ENCODE results near the gene WRAP73. TPM values are rescaled to one million over a fixed set of nuclear protein-coding genes. Genes with fewer than 3 reads are reported as not detected.

The WRAP73 gene
- total RNA-seq, 2 donors from 2014 or later = 22.1 to 24.9 TPM

DNA sequence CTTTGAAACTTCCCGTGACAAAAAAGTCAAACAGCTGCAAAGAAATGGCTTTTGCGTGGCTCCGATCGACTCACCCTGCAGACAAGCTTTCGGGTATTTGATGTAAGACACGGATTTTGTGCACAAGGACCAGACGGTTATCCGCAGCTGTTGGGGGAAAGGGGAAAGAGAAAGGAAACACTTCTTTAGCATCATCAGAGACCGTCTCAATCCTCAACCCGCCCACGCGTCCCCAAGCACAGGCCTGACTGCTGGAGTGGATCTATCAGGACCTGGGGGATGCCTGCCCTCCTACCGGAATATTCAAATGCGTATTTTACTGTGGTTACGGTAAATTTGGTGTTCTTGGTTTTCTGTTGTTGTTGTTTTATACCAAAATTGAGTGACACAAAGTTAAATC is 11.2 kb downstream of the WRAP73 start:
- no peak overlapping the region for H3K27ac ChIP-seq
- DNase-seq (ENCODE audit: low spot score) (no peak), ATAC-seq (ENCODE audit: insufficient number of reproducible peaks, low FRiP score, low read depth) (no peak)
- no peaks in the 10 kb centered on the region for H3K27me3 ChIP-seq (replicated peaks; ENCODE audit: insufficient read depth)
- peaks cover 65% of the 10 kb centered on the region for H3K36me3 ChIP-seq
- H3K9me3 ChIP-seq = no peaks in the 10 kb centered on the region
- no peak overlapping the region for H3K4me3 ChIP-seq
- no peaks in the 10 kb centered on the region for H3K4me1 ChIP-seq (ENCODE audit: control insufficient read depth in 1 of 2, low read depth in 2 of 2)
- TF ChIP-seq, protein P1, sequence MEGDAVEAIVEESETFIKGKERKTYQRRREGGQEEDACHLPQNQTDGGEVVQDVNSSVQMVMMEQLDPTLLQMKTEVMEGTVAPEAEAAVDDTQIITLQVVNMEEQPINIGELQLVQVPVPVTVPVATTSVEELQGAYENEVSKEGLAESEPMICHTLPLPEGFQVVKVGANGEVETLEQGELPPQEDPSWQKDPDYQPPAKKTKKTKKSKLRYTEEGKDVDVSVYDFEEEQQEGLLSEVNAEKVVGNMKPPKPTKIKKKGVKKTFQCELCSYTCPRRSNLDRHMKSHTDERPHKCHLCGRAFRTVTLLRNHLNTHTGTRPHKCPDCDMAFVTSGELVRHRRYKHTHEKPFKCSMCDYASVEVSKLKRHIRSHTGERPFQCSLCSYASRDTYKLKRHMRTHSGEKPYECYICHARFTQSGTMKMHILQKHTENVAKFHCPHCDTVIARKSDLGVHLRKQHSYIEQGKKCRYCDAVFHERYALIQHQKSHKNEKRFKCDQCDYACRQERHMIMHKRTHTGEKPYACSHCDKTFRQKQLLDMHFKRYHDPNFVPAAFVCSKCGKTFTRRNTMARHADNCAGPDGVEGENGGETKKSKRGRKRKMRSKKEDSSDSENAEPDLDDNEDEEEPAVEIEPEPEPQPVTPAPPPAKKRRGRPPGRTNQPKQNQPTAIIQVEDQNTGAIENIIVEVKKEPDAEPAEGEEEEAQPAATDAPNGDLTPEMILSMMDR (IDR thresholded peaks at IDR 0.05) = no peak

DNA sequence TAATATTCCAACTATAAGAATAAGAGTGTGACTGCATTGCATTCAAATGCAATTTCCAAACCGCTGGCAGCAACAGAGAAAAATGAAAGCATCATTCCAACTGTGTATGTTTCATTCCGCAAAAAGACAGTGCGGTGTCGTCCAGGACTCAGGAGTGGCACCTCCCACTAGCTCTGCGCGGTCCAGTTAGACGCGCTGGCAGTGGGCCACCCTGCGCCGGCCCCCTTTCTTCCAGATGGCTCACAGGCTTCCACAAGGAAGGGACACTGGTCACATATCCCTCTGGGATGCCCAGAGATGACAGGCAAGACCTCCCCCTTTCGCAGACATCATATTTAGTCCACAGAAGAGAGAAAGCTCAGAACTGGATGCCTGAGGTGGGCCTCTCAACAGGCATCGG is 11.9 kb downstream of the WRAP73 start:
- DNase-seq (ENCODE audit: low spot score) = no peak
- ATAC-seq (ENCODE audit: insufficient number of reproducible peaks, low FRiP score, low read depth) = no peak
- TF ChIP-seq, protein P1 (IDR thresholded peaks at IDR 0.05) = no peak

DNA sequence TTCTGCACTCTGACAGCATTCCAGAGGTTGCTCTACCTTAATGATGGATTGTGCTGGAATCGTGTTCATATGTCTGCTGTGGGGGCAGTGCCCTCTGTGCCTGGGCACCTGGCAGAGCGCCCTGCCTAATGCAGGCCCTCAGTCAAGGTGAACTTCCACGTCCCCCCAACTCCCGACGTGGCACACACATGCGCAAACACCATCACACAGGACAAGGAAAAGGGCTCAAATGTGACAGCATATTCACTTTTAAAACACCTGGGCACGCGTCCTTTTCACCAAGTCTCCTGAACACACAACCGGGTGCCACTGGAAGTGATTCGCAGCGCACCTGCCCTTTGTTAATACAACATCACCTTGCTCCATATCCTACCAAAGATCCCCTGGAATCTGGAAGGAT is 13.4 kb downstream of the WRAP73 start:
- Histone ChIP-seq H3K4me1 (ENCODE audit: control insufficient read depth in 1 of 2, low read depth in 2 of 2) (no peaks in the 10 kb centered on the region), H3K36me3 (peaks cover 73% of the 10 kb centered on the region), H3K27ac (no peak overlapping the region), H3K4me3 (no peak overlapping the region), H3K27me3 (replicated peaks; ENCODE audit: insufficient read depth) (no peaks in the 10 kb centered on the region), H3K9me3 (no peaks in the 10 kb centered on the region)
- TF ChIP-seq, protein P1 (IDR thresholded peaks at IDR 0.05) = no peak
- ATAC-seq (ENCODE audit: insufficient number of reproducible peaks, low FRiP score, low read depth) = no peak
- no peak for DNase-seq (ENCODE audit: low spot score)

More for the DNA sequence above, 11.9 kb downstream of the WRAP73 start:
- Histone ChIP-seq H3K4me1 (ENCODE audit: control insufficient read depth in 1 of 2, low read depth in 2 of 2) (no peaks in the 10 kb centered on the region), H3K9me3 (no peaks in the 10 kb centered on the region), H3K27ac (no peak overlapping the region), H3K4me3 (no peak overlapping the region), H3K27me3 (replicated peaks; ENCODE audit: insufficient read depth) (no peaks in the 10 kb centered on the region), H3K36me3 (peaks cover 67% of the 10 kb centered on the region)

DNA sequence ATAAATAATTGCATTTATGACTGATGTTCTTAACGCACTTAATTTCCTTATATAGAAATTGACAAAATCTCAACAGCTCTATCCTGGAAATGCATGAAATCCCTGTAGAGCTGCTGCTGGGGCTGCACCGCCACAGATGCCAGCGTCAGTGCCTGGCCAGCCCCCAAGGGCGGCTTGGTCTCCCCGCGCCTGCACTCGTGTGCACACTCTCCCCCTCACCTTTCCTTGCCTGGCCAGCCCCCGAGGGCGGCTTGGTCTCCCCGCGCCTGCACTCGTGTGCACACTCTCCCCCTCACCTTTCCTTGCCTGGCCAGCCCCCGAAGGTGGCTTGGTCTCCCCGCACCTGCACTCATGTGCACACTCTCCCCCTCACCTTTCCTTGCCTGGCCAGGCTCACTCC is 13.8 kb downstream of the WRAP73 start:
- H3K27me3 ChIP-seq (replicated peaks; ENCODE audit: insufficient read depth) = no peaks in the 10 kb centered on the region
- TF ChIP-seq, protein P1 (IDR thresholded peaks at IDR 0.05) = no peak
- H3K4me3 ChIP-seq = no peak overlapping the region
- ATAC-seq (ENCODE audit: insufficient number of reproducible peaks, low FRiP score, low read depth) = no peak
- no peaks in the 10 kb centered on the region for H3K9me3 ChIP-seq
- no peaks in the 10 kb centered on the region for H3K4me1 ChIP-seq (ENCODE audit: control insufficient read depth in 1 of 2, low read depth in 2 of 2)
- H3K27ac ChIP-seq = no peak overlapping the region
- no peak for DNase-seq (ENCODE audit: low spot score)
- H3K36me3 ChIP-seq = peaks cover 73% of the 10 kb centered on the region

- H3K27me3 ChIP-seq (replicated peaks; ENCODE audit: insufficient read depth) = no peaks in the 10 kb centered on the region
- peaks cover 74% of the 10 kb centered on the region for H3K36me3 ChIP-seq
- ATAC-seq (ENCODE audit: insufficient number of reproducible peaks, low FRiP score, low read depth) (no peak), DNase-seq (ENCODE audit: low spot score) (no peak)
- no peak overlapping the region for H3K4me3 ChIP-seq
- no peaks in the 10 kb centered on the region for H3K9me3 ChIP-seq
- no peaks in the 10 kb centered on the region for H3K4me1 ChIP-seq (ENCODE audit: control insufficient read depth in 1 of 2, low read depth in 2 of 2)
- H3K27ac ChIP-seq = no peak overlapping the region
- TF ChIP-seq, protein P1 (IDR thresholded peaks at IDR 0.05) = no peak
Measured at GRCh38 chr1:3634059-3634800, 15.7 kb downstream of the WRAP73 start.

All from thoracic aorta (tissue), 2 donors.